HEK293T (cell line): ENCODE results near the gene VTCN1.

Source experiments
- CTCF ChIA-PET: fragments of 350-600 bp; formaldehyde crosslinking; extraction: SDS; loops from one replicate; lab custom pipeline; 2021; ENCODE audit warnings: antibody characterized with exemption, inconsistent platforms; lab: Yijun Ruan, JAX
- POLR2A ChIA-PET: fragments of 350-600 bp; formaldehyde crosslinking; extraction: SDS; loops from one replicate; lab custom pipeline; 2020; ENCODE audit warnings: antibody characterized with exemption, inconsistent platforms; lab: Yijun Ruan, JAX
- DNase-seq: peaks from one replicate; pipeline ENCODE4 v3.0.0; 2012; ENCODE audit warnings: mixed read lengths; ENCODE audit errors: extremely low spot score
- ARNT ChIP-seq: fragments of 450-650 bp; IDR thresholded peaks from 2 replicates; pipeline ENCODE4 v1.6.1; 2017; ENCODE audit warnings: mild to moderate bottlenecking
- BHLHE40 ChIP-seq: fragments of 450-650 bp; IDR thresholded peaks from 2 replicates; pipeline ENCODE4 v1.6.1; 2016; ENCODE audit warnings: mild to moderate bottlenecking, moderate library complexity, borderline replicate concordance
- CTBP1 ChIP-seq: fragments of 450-650 bp; IDR thresholded peaks from 2 replicates; pipeline ENCODE4 v1.6.1; 2016; ENCODE audit warnings: borderline replicate concordance
- ELF4 ChIP-seq: fragments of 450-650 bp; IDR thresholded peaks from 2 replicates; pipeline ENCODE4 v1.6.1; 2017; ENCODE audit warnings: antibody characterized with exemption
- FOXA1 ChIP-seq: fragments of 450-650 bp; IDR thresholded peaks from 2 replicates; pipeline ENCODE4 v1.6.1; 2016; ENCODE audit warnings: mild to moderate bottlenecking
- FOXK2 ChIP-seq: fragments of 450-650 bp; IDR thresholded peaks from 2 replicates; pipeline ENCODE4 v1.6.1; 2016; ENCODE audit warnings: mild to moderate bottlenecking
- FOXM1 ChIP-seq: fragments of 450-650 bp; IDR thresholded peaks from 2 replicates; pipeline ENCODE4 v1.6.1; 2017; ENCODE audit warnings: mild to moderate bottlenecking, borderline replicate concordance
- HDGF ChIP-seq: fragments of 450-650 bp; IDR thresholded peaks from 2 replicates; pipeline ENCODE4 v1.6.1; 2017; ENCODE audit warnings: antibody characterized with exemption, borderline replicate concordance
- L3MBTL2 ChIP-seq: fragments of 450-650 bp; conservative IDR thresholded peaks from 2 replicates; pipeline ENCODE4 v1.6.1; 2016; ENCODE audit warnings: mild to moderate bottlenecking
- LEF1 ChIP-seq: fragments of 450-650 bp; IDR thresholded peaks from 2 replicates; pipeline ENCODE4 v1.6.1; 2017; ENCODE audit warnings: mild to moderate bottlenecking, borderline replicate concordance
- NFRKB ChIP-seq: fragments of 450-650 bp; IDR thresholded peaks from 2 replicates; pipeline ENCODE4 v1.6.1; 2016; ENCODE audit warnings: mild to moderate bottlenecking, moderate library complexity
- PKNOX1 ChIP-seq: fragments of 450-650 bp; IDR thresholded peaks from 2 replicates; pipeline ENCODE4 v1.6.1; 2016
- SP1 ChIP-seq: fragments of 450-650 bp; IDR thresholded peaks from 2 replicates; pipeline ENCODE4 v1.6.1; 2017
- SUZ12 ChIP-seq: fragments of 450-650 bp; IDR thresholded peaks from 2 replicates; pipeline ENCODE4 v1.6.1; 2016; ENCODE audit warnings: mild to moderate bottlenecking
- TARDBP ChIP-seq: fragments of 450-650 bp; IDR thresholded peaks from 2 replicates; pipeline ENCODE4 v1.6.1; 2016
- ZNF384 ChIP-seq: fragments of 450-650 bp; IDR thresholded peaks from 2 replicates; pipeline ENCODE4 v1.6.1; 2016

The VTCN1 gene

GRCh38 chr1:117244306-117244705 is 33.6 kb upstream of the VTCN1 start:
- DNase-seq = no peak
- ChIA-PET POLR2A (no interaction called here), CTCF (no interaction called here)
- TF ChIP-seq BHLHE40 = no peak
- TF ChIP-seq L3MBTL2 = no peak
- no peak for TF ChIP-seq ELF4
- TF ChIP-seq HDGF = no peak
- TF ChIP-seq FOXM1 = no peak
- TF ChIP-seq NFRKB = no peak
- no peak for TF ChIP-seq LEF1
- TF ChIP-seq TARDBP = no peak
- TF ChIP-seq PKNOX1 = no peak

- ChIA-PET POLR2A (interaction anchor here (1.5 kb wide), 1 partner anchor 181 kb away, joined by 4 read pairs; the partner anchor contains the start of gene TTF2), CTCF (no interaction called here)
- TF ChIP-seq FOXK2 (no peak), ARNT (no peak)
- DNase-seq = no peak
Observed at GRCh38 chr1:117241512-117241911, 30.8 kb upstream of the VTCN1 start.

- no peak for DNase-seq
- POLR2A ChIA-PET = no interaction called here
- CTCF ChIA-PET = no interaction called here
- no peak for TF ChIP-seq L3MBTL2
- no peak for TF ChIP-seq ARNT
- no peak for TF ChIP-seq FOXK2
- no peak for TF ChIP-seq BHLHE40
- no peak for TF ChIP-seq ZNF384
- no peak for TF ChIP-seq FOXM1
- no peak for TF ChIP-seq FOXA1
- TF ChIP-seq HDGF = no peak
Observed at GRCh38 chr1:117240547-117240946, 29.8 kb upstream of the VTCN1 start.

GRCh38 chr1:117239467-117239866 is 28.7 kb upstream of the VTCN1 start:
- CTCF ChIA-PET = no interaction called here
- DNase-seq = no peak
- POLR2A ChIA-PET = no interaction called here
- TF ChIP-seq ZNF384 = no peak
- TF ChIP-seq PKNOX1 = no peak
- TF ChIP-seq L3MBTL2 = no peak
- TF ChIP-seq CTBP1 = no peak
- no peak for TF ChIP-seq TARDBP
- TF ChIP-seq LEF1 = no peak
- TF ChIP-seq NFRKB = no peak
- no peak for TF ChIP-seq BHLHE40
- no peak for TF ChIP-seq HDGF
- no peak for TF ChIP-seq SUZ12
- TF ChIP-seq FOXA1 = no peak
- no peak for TF ChIP-seq ELF4
- TF ChIP-seq ARNT = no peak
- no peak for TF ChIP-seq FOXM1
- no peak for TF ChIP-seq SP1
- no peak for TF ChIP-seq FOXK2

GRCh38 chr1:117237726-117238381 is 27.1 kb upstream of the VTCN1 start:
- ChIA-PET CTCF (no interaction called here), POLR2A (no interaction called here)
- DNase-seq = no peak
- TF ChIP-seq L3MBTL2 = no peak
- 0 out of 2 replicates have a peak, but pooled peaks have one; percentile 37 for TF ChIP-seq ZNF384

GRCh38 chr1:117235863-117236465 is 25.2 kb upstream of the VTCN1 start:
- TF ChIP-seq ELF4 (no peak), PKNOX1 (no peak), FOXM1 (no peak), L3MBTL2 (no peak), FOXK2 (no peak), CTBP1 (no peak), FOXA1 (no peak), SUZ12 (no peak), SP1 (no peak), BHLHE40 (no peak), ZNF384 (no peak), TARDBP (no peak), HDGF (no peak), ARNT (no peak), LEF1 (no peak)
- DNase-seq = no peak
- POLR2A ChIA-PET = no interaction called here
- CTCF ChIA-PET = no interaction called here

- TF ChIP-seq SP1 (no peak), FOXM1 (no peak), L3MBTL2 (no peak)
- ChIA-PET POLR2A (no interaction called here), CTCF (no interaction called here)
- no peak for DNase-seq
Observed at GRCh38 chr1:117232531-117232930, 21.8 kb upstream of the VTCN1 start.
